Spleen (tissue), 11 donors: ENCODE results near the gene CHMP1B. TPM values are rescaled to one million over a fixed set of nuclear protein-coding genes. Genes with fewer than 3 reads are reported as not detected.

Experiments
- DNase-seq: peaks from one replicate; pipeline ENCODE4 v3.0.0-alpha.2; 2020
- H3K27ac ChIP-seq, 8 donors: fragments of 200-600 bp; sonication (generic) in 7 of 8; 1 replicate in 4 of 8; 2 replicates in 4 of 8; pipeline versions ENCODE4 v1.5.0 to v1.8.0; 2016 to 2021; ENCODE audit warnings: inconsistent platforms in 4 of 8, mild to moderate bottlenecking in 4 of 8, moderate library complexity in 1 of 8
- H3K27me3 ChIP-seq, 7 donors: fragments of 200-600 bp; sonication (generic) in 6 of 7; replicated peaks in 1 of 7; 1 replicate in 4 of 7; 2 replicates in 3 of 7; pipeline versions ENCODE4 v1.5.0 to v1.8.0; 2016 to 2021; ENCODE audit warnings: inconsistent platforms in 3 of 7, mild to moderate bottlenecking in 1 of 7
- H3K36me3 ChIP-seq, 6 donors: fragments of 200-600 bp; sonication (generic) in 5 of 6; 1 replicate in 4 of 6; 2 replicates in 2 of 6; pipeline versions ENCODE4 v1.5.0 to v1.8.0; 2016 to 2021; ENCODE audit warnings: inconsistent platforms in 2 of 6
- H3K4me1 ChIP-seq, 6 donors: fragments of 200-600 bp; sonication (generic) in 5 of 6; 1 replicate in 3 of 6; 2 replicates in 3 of 6; pipeline versions ENCODE4 v1.5.0 to v1.8.0; 2016 to 2021; ENCODE audit warnings: inconsistent platforms in 3 of 6
- H3K4me3 ChIP-seq, 8 donors: fragments of 200-600 bp; sonication (generic) in 7 of 8; 1 replicate in 4 of 8; 2 replicates in 4 of 8; pipeline versions ENCODE4 v1.5.0 to v1.8.0; 2016 to 2021; ENCODE audit warnings: inconsistent platforms in 4 of 8, mild to moderate bottlenecking in 4 of 8, moderate library complexity in 2 of 8
- H3K9me3 ChIP-seq, 8 donors: fragments of 200-600 bp; sonication (generic) in 7 of 8; 1 replicate in 4 of 8; 2 replicates in 4 of 8; pipeline versions ENCODE4 v1.5.0 to v1.8.0; 2016 to 2021; ENCODE audit warnings: inconsistent platforms in 4 of 8
- CTCF ChIP-seq, 11 experiments: fragments of 200-600 bp in 7 of 11; fragments of 450-650 bp in 4 of 11; sonication (generic) in 4 of 11; IDR thresholded peaks in 8 of 11; conservative IDR thresholded peaks in 3 of 11; 1 replicate in 7 of 11; 2 replicates in 4 of 11; pipeline versions ENCODE4 v1.4.0 to v1.8.0; 2016 to 2021; ENCODE audit warnings: antibody characterized with exemption in 11 of 11, inconsistent platforms in 4 of 11, mild to moderate bottlenecking in 1 of 11
- POLR2A ChIP-seq, 3 donors: fragments of 450-650 bp; IDR thresholded peaks; one replicate each; pipeline ENCODE4 v1.5.1; 2017; ENCODE audit warnings: antibody characterized with exemption in 3 of 3, mild to moderate bottlenecking in 1 of 3
- POLR2AphosphoS5 ChIP-seq, 3 donors: sonication (generic); formaldehyde crosslinking; IDR thresholded peaks; one replicate each; pipeline ENCODE4 v1.5.1; 2017; ENCODE audit warnings: antibody characterized with exemption in 3 of 3
- WGBS, 5 donors: extraction: QIAGEN DNeasy Blood & Tissue Kit in 3 of 5; methylation state at CpG; one replicate each; pipeline versions ENCODE4 v1.1.5 to v1.1.7; 2013 to 2018; 5-methylcytosine and 5-hydroxymethylcytosine counted together
- intact Hi-C: fragments of 100-400 bp; cut with DNase I; formaldehyde crosslinking; loops from one replicate; pipeline ENCODE4 v1.15.0; 2023; ENCODE audit warnings: low total_unique reads
- polyA plus RNA-seq, 3 donors: library from polyadenylated mRNA; stranded (reverse); fragments of 200-250 nt; gene quantifications; one replicate each; pipeline ENCODE4 v1.2.1, GENCODE V29; 2013
- total RNA-seq, 7 donors: library from RNA; depleted of rRNA in 3 of 7; stranded (reverse); fragments of >200 nt in 3 of 7; fragmentation: NEBNext Ultra II Directional in 4 of 7; extraction: Animal tissue kit (Norgen Biotek cat#: 25700) in 4 of 7; gene quantifications; one replicate each; pipeline versions ENCODE4 v1.1.0 to v1.2.1, GENCODE V29; 2016 to 2021
- donor health status: healthy with polysubstance abuse.
- donor health status: DM: no; HTN: no; CAD: no; lungs with moderate emphysema.
- donor health status: DM: no; HTN: no; CAD: no.
- donor health status: Bipolar disorder and iron deficiency.
- donor health status: healthy.
- donor health status: DM: no; HTN: no; CAD: no.
- donor health status: DM: yes; HTN: yes; CAD: no.

CHMP1B gene
- total and polyA plus RNA-seq, 10 donors = 33.1 to 58.0 (median 38.7) TPM

GRCh38 chr18:11882636-11883035 lies 31.4 kb downstream of the CHMP1B start:
- Histone ChIP-seq H3K4me1 (peaks cover 0 to 50% (median 20%) of the 10 kb centered on the region in 6 donors), H3K9me3 (no peaks in the 10 kb centered on the region), H3K36me3 (peaks cover 0 to 77% (median 34%) of the 10 kb centered on the region in 6 donors), H3K4me3 (no peak overlapping the region), H3K27me3 (no peaks in the 10 kb centered on the region), H3K27ac (peak overlapping the region; percentile 32 to 80 (median 68))
- WGBS, 5 donors = 44 to 82% (median 66%) methylated on average over 4 of the region's 4 CpGs
- no peak for TF ChIP-seq CTCF (IDR thresholded peaks at IDR 0.05 in 8 of 11, conservative IDR thresholded peaks at IDR 0.05 in 3 of 11)
- no peak for TF ChIP-seq POLR2AphosphoS5 (IDR thresholded peaks at IDR 0.05)
- TF ChIP-seq POLR2A (IDR thresholded peaks at IDR 0.05) = no peak
- no peak for DNase-seq
- intact Hi-C loops = no loop called here

GRCh38 chr18:11883153-11883552 lies 31.9 kb downstream of the CHMP1B start:
- WGBS, 5 donors = 32 to 48% (median 41%) methylated on average over 1 of the region's 1 CpG
- H3K36me3 ChIP-seq = peaks cover 0 to 77% (median 39%) of the 10 kb centered on the region in 6 donors
- TF ChIP-seq POLR2AphosphoS5 (IDR thresholded peaks at IDR 0.05) (no peak), POLR2A (IDR thresholded peaks at IDR 0.05) (no peak), CTCF (IDR thresholded peaks at IDR 0.05 in 8 of 11, conservative IDR thresholded peaks at IDR 0.05 in 3 of 11) (no peak)
- H3K9me3 ChIP-seq = no peaks in the 10 kb centered on the region
- intact Hi-C loops = no loop called here
- H3K4me3 ChIP-seq = no peak overlapping the region
- H3K4me1 ChIP-seq = peaks cover 0 to 50% (median 20%) of the 10 kb centered on the region in 6 donors
- H3K27me3 ChIP-seq = no peaks in the 10 kb centered on the region
- peak overlapping the region; percentile 32 to 80 (median 68) for H3K27ac ChIP-seq
- DNase-seq = no peak

- no peak for DNase-seq
- H3K27ac ChIP-seq = peak overlapping the region in 5 of 8 donors; percentile 41 to 80 (median 71)
- H3K4me3 ChIP-seq = no peak overlapping the region
- no peaks in the 10 kb centered on the region for H3K27me3 ChIP-seq
- no peak for TF ChIP-seq CTCF (IDR thresholded peaks at IDR 0.05 in 8 of 11, conservative IDR thresholded peaks at IDR 0.05 in 3 of 11)
- peak in 1 of 3 donors; percentile 12 for TF ChIP-seq POLR2AphosphoS5 (IDR thresholded peaks at IDR 0.05)
- no peak for TF ChIP-seq POLR2A (IDR thresholded peaks at IDR 0.05)
- 80 to 88% (median 85%) methylated on average over 11 to 12 of the region's 12 CpGs for WGBS, 5 donors
- H3K4me1 ChIP-seq = peaks cover 0 to 50% (median 20%) of the 10 kb centered on the region in 6 donors
- H3K36me3 ChIP-seq = peaks cover 0 to 83% (median 50%) of the 10 kb centered on the region in 6 donors
- H3K9me3 ChIP-seq = no peaks in the 10 kb centered on the region
- intact Hi-C loops = no loop called here
Observed at GRCh38 chr18:11884396-11885030, 33.3 kb downstream of the CHMP1B start.

GRCh38 chr18:11885278-11885947 lies 34.2 kb downstream of the CHMP1B start:
- Histone ChIP-seq H3K27me3 (no peaks in the 10 kb centered on the region), H3K36me3 (peaks cover 0 to 90% (median 58%) of the 10 kb centered on the region in 6 donors), H3K4me1 (peaks cover 0 to 50% (median 20%) of the 10 kb centered on the region in 6 donors), H3K4me3 (no peak overlapping the region), H3K27ac (peak overlapping the region in 3 of 8 donors; percentile 54 to 80 (median 79)), H3K9me3 (no peaks in the 10 kb centered on the region)
- TF ChIP-seq CTCF (IDR thresholded peaks at IDR 0.05 in 8 of 11, conservative IDR thresholded peaks at IDR 0.05 in 3 of 11) = no peak
- TF ChIP-seq POLR2AphosphoS5 (IDR thresholded peaks at IDR 0.05) = peak in 2 of 3 donors; percentile 32 to 74
- intact Hi-C loops = no loop called here
- DNase-seq = no peak
- WGBS, 5 donors = 80 to 87% (median 85%) methylated on average over 20 to 22 of the region's 22 CpGs
